ENCODE data around the gene DCC.

The DCC gene

GRCh38 chr18:53148123-53148522 is 808.1 kb downstream of the DCC start:
- H2BK5ac ChIP-seq (ENCODE audit: low read depth, low read length, poor library complexity, severe bottlenecking) = no peak overlapping the region
- H3K79me1 ChIP-seq (replicated peaks; ENCODE audit: low read length, poor library complexity, severe bottlenecking) = no peaks in the 10 kb centered on the region
- H3K9ac ChIP-seq (ENCODE audit: low read length) = no peak overlapping the region
- no peaks in the 10 kb centered on the region for H3K4me1 ChIP-seq (ENCODE audit: control insufficient read depth, insufficient read depth, low read depth, low read length)
- no peak overlapping the region for H2BK120ac ChIP-seq (ENCODE audit: low read depth, low read length)
- no peak overlapping the region for H2BK12ac ChIP-seq (ENCODE audit: low read length in 2 of 2)
- 77% methylated on average over 5 of the region's 5 CpGs for WGBS
- H3K36me3 ChIP-seq (ENCODE audit: control insufficient read depth in 1 of 2, insufficient read depth in 2 of 2, low read depth in 1 of 2, low read length in 2 of 2) = no peaks in the 10 kb centered on the region
- no peak overlapping the region for H3K4me3 ChIP-seq (ENCODE audit: insufficient read depth in 1 of 2, low read depth in 1 of 2, low read length in 2 of 2)
- no peaks in the 10 kb centered on the region for H3K9me3 ChIP-seq (ENCODE audit: control insufficient read depth, low read length)
- H4K8ac ChIP-seq (ENCODE audit: low read length) = no peak overlapping the region
- no peak overlapping the region for H2AK5ac ChIP-seq (ENCODE audit: low read length, severe bottlenecking)
- no peaks in the 10 kb centered on the region for H3K27me3 ChIP-seq (ENCODE audit: control insufficient read depth in 1 of 2, insufficient read depth in 1 of 2, low read length in 2 of 2)
- no peak overlapping the region for H2BK15ac ChIP-seq (ENCODE audit: low read depth, poor library complexity, severe bottlenecking)
- H3K4me2 ChIP-seq (ENCODE audit: low read length, poor library complexity, severe bottlenecking) = no peak overlapping the region
- H3K4ac ChIP-seq (ENCODE audit: low read depth in 1 of 2, low read length in 2 of 2) = no peak overlapping the region
- no peak overlapping the region for H3K18ac ChIP-seq (ENCODE audit: low read depth in 1 of 2, low read length in 2 of 2)
- no peak for DNase-seq
- no peak overlapping the region for H2AFZ ChIP-seq (ENCODE audit: low read depth, low read length)
- no peak overlapping the region for H4K91ac ChIP-seq (ENCODE audit: low read length)
- H3K14ac ChIP-seq (ENCODE audit: low read length in 2 of 2) = no peak overlapping the region
- no peak overlapping the region for H3K27ac ChIP-seq (ENCODE audit: low read length, poor library complexity, severe bottlenecking)
- H3K23ac ChIP-seq (ENCODE audit: low read length in 2 of 2) = no peak overlapping the region

- H4K8ac ChIP-seq (ENCODE audit: low read length) = no peak overlapping the region
- H3K79me1 ChIP-seq (replicated peaks; ENCODE audit: low read length, poor library complexity, severe bottlenecking) = no peaks in the 10 kb centered on the region
- H3K27ac ChIP-seq (ENCODE audit: low read length, poor library complexity, severe bottlenecking) = no peak overlapping the region
- H3K36me3 ChIP-seq (ENCODE audit: control insufficient read depth in 1 of 2, insufficient read depth in 2 of 2, low read depth in 1 of 2, low read length in 2 of 2) = no peaks in the 10 kb centered on the region
- no peak overlapping the region for H3K23ac ChIP-seq (ENCODE audit: low read length in 2 of 2)
- H3K4me2 ChIP-seq (ENCODE audit: low read length, poor library complexity, severe bottlenecking) = no peak overlapping the region
- no peak overlapping the region for H4K91ac ChIP-seq (ENCODE audit: low read length)
- H3K27me3 ChIP-seq (ENCODE audit: control insufficient read depth in 1 of 2, insufficient read depth in 1 of 2, low read length in 2 of 2) = no peaks in the 10 kb centered on the region
- H2BK15ac ChIP-seq (ENCODE audit: low read depth, poor library complexity, severe bottlenecking) = no peak overlapping the region
- H2AK5ac ChIP-seq (ENCODE audit: low read length, severe bottlenecking) = no peak overlapping the region
- no peak overlapping the region for H2BK5ac ChIP-seq (ENCODE audit: low read depth, low read length, poor library complexity, severe bottlenecking)
- WGBS = 86% methylated on average over 1 of the region's 2 CpGs
- H2BK12ac ChIP-seq (ENCODE audit: low read length in 2 of 2) = no peak overlapping the region
- H3K9ac ChIP-seq (ENCODE audit: low read length) = no peak overlapping the region
- H3K9me3 ChIP-seq (ENCODE audit: control insufficient read depth, low read length) = no peaks in the 10 kb centered on the region
- no peak overlapping the region for H3K18ac ChIP-seq (ENCODE audit: low read depth in 1 of 2, low read length in 2 of 2)
- no peaks in the 10 kb centered on the region for H3K4me1 ChIP-seq (ENCODE audit: control insufficient read depth, insufficient read depth, low read depth, low read length)
- no peak overlapping the region for H3K14ac ChIP-seq (ENCODE audit: low read length in 2 of 2)
- no peak for DNase-seq
- H2BK120ac ChIP-seq (ENCODE audit: low read depth, low read length) = no peak overlapping the region
- no peak overlapping the region for H2AFZ ChIP-seq (ENCODE audit: low read depth, low read length)
- no peak overlapping the region for H3K4ac ChIP-seq (ENCODE audit: low read depth in 1 of 2, low read length in 2 of 2)
- no peak overlapping the region for H3K4me3 ChIP-seq (ENCODE audit: insufficient read depth in 1 of 2, low read depth in 1 of 2, low read length in 2 of 2)
Observed at GRCh38 chr18:53152476-53152875, 812.5 kb downstream of the DCC start.

- H3K79me1 ChIP-seq (replicated peaks; ENCODE audit: low read length, poor library complexity, severe bottlenecking) = no peaks in the 10 kb centered on the region
- no peak overlapping the region for H2AFZ ChIP-seq (ENCODE audit: low read depth, low read length)
- H3K4me2 ChIP-seq (ENCODE audit: low read length, poor library complexity, severe bottlenecking) = no peak overlapping the region
- H2BK5ac ChIP-seq (ENCODE audit: low read depth, low read length, poor library complexity, severe bottlenecking) = no peak overlapping the region
- H2BK120ac ChIP-seq (ENCODE audit: low read depth, low read length) = no peak overlapping the region
- no peak overlapping the region for H3K14ac ChIP-seq (ENCODE audit: low read length in 2 of 2)
- no peak overlapping the region for H3K23ac ChIP-seq (ENCODE audit: low read length in 2 of 2)
- H3K9ac ChIP-seq (ENCODE audit: low read length) = no peak overlapping the region
- H2BK12ac ChIP-seq (ENCODE audit: low read length in 2 of 2) = no peak overlapping the region
- H3K36me3 ChIP-seq (ENCODE audit: control insufficient read depth in 1 of 2, insufficient read depth in 2 of 2, low read depth in 1 of 2, low read length in 2 of 2) = no peaks in the 10 kb centered on the region
- no peak overlapping the region for H2AK5ac ChIP-seq (ENCODE audit: low read length, severe bottlenecking)
- no CpG with 5 or more reads among the region's 4 CpGs for WGBS
- no peak overlapping the region for H4K91ac ChIP-seq (ENCODE audit: low read length)
- H3K4me3 ChIP-seq (ENCODE audit: insufficient read depth in 1 of 2, low read depth in 1 of 2, low read length in 2 of 2) = no peak overlapping the region
- no peaks in the 10 kb centered on the region for H3K4me1 ChIP-seq (ENCODE audit: control insufficient read depth, insufficient read depth, low read depth, low read length)
- no peaks in the 10 kb centered on the region for H3K9me3 ChIP-seq (ENCODE audit: control insufficient read depth, low read length)
- H3K27me3 ChIP-seq (ENCODE audit: control insufficient read depth in 1 of 2, insufficient read depth in 1 of 2, low read length in 2 of 2) = no peaks in the 10 kb centered on the region
- no peak overlapping the region for H3K18ac ChIP-seq (ENCODE audit: low read depth in 1 of 2, low read length in 2 of 2)
- H3K4ac ChIP-seq (ENCODE audit: low read depth in 1 of 2, low read length in 2 of 2) = no peak overlapping the region
- no peak for DNase-seq
- no peak overlapping the region for H4K8ac ChIP-seq (ENCODE audit: low read length)
- no peak overlapping the region for H3K27ac ChIP-seq (ENCODE audit: low read length, poor library complexity, severe bottlenecking)
- H2BK15ac ChIP-seq (ENCODE audit: low read depth, poor library complexity, severe bottlenecking) = no peak overlapping the region
Observed at GRCh38 chr18:53153281-53153680, 813.3 kb downstream of the DCC start.

- no peak overlapping the region for H3K23ac ChIP-seq (ENCODE audit: low read length in 2 of 2)
- H3K14ac ChIP-seq (ENCODE audit: low read length in 2 of 2) = no peak overlapping the region
- no peak overlapping the region for H2BK15ac ChIP-seq (ENCODE audit: low read depth, poor library complexity, severe bottlenecking)
- no peaks in the 10 kb centered on the region for H3K79me1 ChIP-seq (replicated peaks; ENCODE audit: low read length, poor library complexity, severe bottlenecking)
- no peak for DNase-seq
- H3K18ac ChIP-seq (ENCODE audit: low read depth in 1 of 2, low read length in 2 of 2) = no peak overlapping the region
- H3K27ac ChIP-seq (ENCODE audit: low read length, poor library complexity, severe bottlenecking) = no peak overlapping the region
- no peak overlapping the region for H2AK5ac ChIP-seq (ENCODE audit: low read length, severe bottlenecking)
- no peak overlapping the region for H3K4ac ChIP-seq (ENCODE audit: low read depth in 1 of 2, low read length in 2 of 2)
- H3K4me2 ChIP-seq (ENCODE audit: low read length, poor library complexity, severe bottlenecking) = no peak overlapping the region
- 81% methylated on average over 5 of the region's 5 CpGs for WGBS
- no peaks in the 10 kb centered on the region for H3K36me3 ChIP-seq (ENCODE audit: control insufficient read depth in 1 of 2, insufficient read depth in 2 of 2, low read depth in 1 of 2, low read length in 2 of 2)
- no peak overlapping the region for H2BK12ac ChIP-seq (ENCODE audit: low read length in 2 of 2)
- H3K4me3 ChIP-seq (ENCODE audit: insufficient read depth in 1 of 2, low read depth in 1 of 2, low read length in 2 of 2) = no peak overlapping the region
- H2BK5ac ChIP-seq (ENCODE audit: low read depth, low read length, poor library complexity, severe bottlenecking) = no peak overlapping the region
- H3K9me3 ChIP-seq (ENCODE audit: control insufficient read depth, low read length) = no peaks in the 10 kb centered on the region
- H3K4me1 ChIP-seq (ENCODE audit: control insufficient read depth, insufficient read depth, low read depth, low read length) = no peaks in the 10 kb centered on the region
- no peak overlapping the region for H2AFZ ChIP-seq (ENCODE audit: low read depth, low read length)
- H2BK120ac ChIP-seq (ENCODE audit: low read depth, low read length) = no peak overlapping the region
- H3K27me3 ChIP-seq (ENCODE audit: control insufficient read depth in 1 of 2, insufficient read depth in 1 of 2, low read length in 2 of 2) = no peaks in the 10 kb centered on the region
- H4K91ac ChIP-seq (ENCODE audit: low read length) = no peak overlapping the region
- H4K8ac ChIP-seq (ENCODE audit: low read length) = no peak overlapping the region
- no peak overlapping the region for H3K9ac ChIP-seq (ENCODE audit: low read length)
Observed at GRCh38 chr18:53153800-53154199, 813.8 kb downstream of the DCC start.

Measured in mesenchymal stem cell (in vitro differentiated cells and primary cell).